ENCODE measurements around the gene LNX2.

LNX2 gene

DNA sequence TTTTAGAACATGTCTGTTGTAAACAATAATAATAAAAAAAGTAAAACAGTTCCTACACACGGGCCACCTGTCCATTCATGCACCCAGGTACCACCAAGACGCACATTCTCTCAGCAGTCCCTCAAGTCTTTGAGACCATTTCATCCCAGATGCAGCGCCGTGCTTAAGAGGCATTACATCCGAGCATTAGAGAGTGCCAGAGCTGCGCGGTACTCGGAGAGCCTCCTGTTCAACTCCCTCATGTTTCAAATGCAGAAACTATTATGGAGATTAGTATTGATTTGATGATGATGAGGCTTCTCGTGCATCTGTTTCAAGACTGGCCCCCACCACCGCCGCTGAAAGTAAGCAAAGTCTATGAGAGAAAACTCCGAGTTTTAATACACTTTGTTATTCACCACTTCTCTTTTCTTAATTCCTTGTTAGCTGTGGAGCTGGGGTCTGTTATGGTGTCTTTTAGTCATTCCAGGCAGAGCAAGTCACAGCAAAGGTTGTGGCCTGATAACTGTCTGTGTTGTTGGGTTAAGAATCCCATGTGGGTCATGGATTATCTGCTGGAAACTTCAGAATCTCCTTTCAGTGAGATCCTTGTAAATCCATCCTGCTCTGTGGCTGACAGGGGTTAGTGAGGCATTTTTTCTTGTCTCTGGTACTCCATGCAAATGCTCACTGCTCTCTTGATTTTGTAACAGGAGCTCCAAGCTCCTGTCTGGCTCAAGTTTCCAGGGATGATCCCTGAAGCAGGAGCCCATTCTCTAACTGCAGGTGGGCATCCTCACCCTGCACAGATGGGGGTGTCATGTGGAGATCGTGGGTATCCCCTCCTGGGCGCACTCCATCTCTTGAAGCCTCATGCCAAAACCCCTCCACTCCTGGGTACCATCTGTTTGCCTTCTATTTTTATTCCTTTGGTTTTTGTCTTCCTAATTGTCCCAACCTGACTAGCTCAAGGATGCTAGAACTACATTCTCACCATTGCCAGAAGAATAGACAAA is 95.1 kb downstream of the LNX2 start:
- DNase-seq (ENCODE audit: low read depth, low spot score), result no peak

DNA sequence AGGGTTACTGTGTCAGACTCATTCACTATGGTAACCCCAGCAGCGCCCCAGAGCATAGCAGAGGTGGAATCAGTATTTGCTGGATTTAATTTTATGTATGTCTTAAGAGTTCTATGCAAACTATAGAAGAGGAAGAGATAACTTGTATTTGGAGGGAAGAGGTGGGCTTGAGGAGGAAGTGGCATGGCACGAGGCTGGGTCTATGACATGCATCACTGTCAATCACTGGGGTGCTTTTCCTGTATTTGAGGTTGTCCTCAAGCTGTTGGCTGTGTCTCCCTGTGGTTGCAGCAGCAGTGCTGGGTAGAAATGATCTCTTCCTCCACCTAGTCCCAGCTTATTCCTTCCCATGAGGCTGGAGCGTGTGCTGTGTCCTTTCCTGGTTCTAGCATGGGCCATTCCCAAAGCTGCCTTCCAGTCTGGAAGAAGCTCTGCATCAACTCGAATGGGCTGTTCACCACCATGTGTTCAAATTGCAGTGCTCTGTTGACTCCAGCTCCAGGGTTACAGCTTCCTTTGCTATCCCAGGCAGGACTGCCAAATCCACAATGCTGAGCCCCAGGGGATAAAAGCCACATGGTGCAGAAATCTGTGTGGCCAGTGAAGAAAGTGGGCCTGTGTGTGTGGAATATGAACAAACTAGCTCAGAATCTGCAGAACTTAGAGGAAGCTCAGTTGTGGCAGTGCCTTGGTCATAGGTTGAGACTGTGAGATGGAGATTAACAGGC is 96.8 kb downstream of the LNX2 start:
- DNase-seq (ENCODE audit: low read depth, low spot score), result no peak
- H3K27ac ChIP-seq, result no peak overlapping the region

More for the DNA sequence above, 95.1 kb downstream of the LNX2 start:
- H3K27ac ChIP-seq, result no peak overlapping the region

DNA sequence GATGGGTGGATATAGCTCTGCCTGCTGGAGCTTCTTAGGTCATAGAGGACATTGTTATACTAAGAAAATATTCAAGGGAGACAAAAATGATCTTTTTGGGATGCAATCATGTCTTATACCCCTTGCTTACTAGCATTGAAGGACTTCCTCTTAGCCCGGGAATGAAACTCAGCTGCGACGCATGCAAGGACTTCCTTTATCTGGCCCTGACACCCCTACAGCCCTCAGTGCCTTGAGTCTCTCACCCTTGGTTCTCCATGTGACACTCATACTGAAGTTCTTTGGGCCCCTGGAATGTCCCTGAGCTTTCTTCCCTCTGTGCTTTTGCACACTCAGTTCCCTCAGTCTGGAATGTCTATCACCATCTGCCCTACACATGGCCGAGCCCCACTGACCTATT is 97.5 kb downstream of the LNX2 start:
- DNase-seq (ENCODE audit: low read depth, low spot score), result no peak
- H3K27ac ChIP-seq, result no peak overlapping the region

DNA sequence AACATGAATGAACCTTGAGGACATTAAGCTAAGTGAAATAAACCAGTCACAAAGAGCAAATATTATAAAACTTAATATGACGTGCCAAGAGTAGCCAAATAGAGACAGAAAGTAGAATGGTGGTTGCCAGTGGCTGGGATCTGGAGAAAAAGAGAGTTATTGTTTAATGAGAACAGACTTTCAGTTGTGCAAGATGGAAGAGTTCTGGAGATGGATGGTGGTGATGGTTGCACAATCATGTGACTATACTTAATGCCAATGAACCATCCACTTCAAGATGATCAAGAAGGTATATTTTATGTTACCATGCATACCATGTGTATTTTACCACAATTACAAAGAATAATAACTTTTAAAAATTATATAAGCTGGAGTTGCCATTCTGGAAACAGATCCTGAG is 104.2 kb downstream of the LNX2 start:
- DNase-seq (ENCODE audit: low read depth, low spot score), result no peak

DNA sequence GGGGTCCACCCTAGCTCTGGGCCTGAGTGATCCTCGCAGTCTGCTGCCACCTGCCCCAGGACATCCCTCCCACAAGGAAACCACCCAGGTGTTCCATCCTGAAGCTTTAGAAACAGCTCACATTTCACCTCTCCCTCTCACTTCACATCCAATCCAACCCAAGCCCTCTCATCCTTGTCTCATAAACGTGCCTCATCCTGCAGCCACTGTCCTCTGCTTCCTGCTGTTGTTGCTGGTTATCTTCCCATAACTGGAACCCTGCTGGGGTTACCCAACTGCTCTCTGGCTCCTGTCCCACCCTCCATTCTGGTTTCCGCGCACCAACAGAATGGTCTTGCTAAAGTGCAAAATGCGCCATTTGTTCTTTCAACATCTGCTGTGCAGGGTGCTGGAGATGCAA is 110.2 kb downstream of the LNX2 start:
- no peak for DNase-seq (ENCODE audit: low read depth, low spot score)

More for the DNA sequence above, 104.2 kb downstream of the LNX2 start:
- H3K27ac ChIP-seq, result no peak overlapping the region

DNA sequence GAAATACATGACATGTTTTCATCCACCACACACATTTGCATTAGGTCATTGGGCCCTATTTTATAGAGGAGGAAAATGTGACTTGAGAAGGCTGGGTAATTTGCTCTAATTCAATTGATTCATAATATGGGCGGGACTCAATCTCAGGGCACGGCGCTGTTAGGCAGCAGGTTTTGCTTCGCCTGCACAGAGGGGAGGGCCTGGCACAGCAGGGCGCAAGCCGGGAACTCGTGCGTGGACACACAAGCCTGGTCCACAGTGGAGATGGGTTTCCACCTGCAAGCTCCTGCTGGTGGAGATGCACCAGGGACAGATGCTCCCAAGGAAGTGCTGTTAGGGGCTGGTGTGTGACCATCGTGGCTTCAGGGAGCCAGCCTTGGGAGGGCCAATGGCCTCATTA is 111.5 kb downstream of the LNX2 start:
- H3K27ac ChIP-seq, result no peak overlapping the region
- DNase-seq (ENCODE audit: low read depth, low spot score), result no peak

More for the DNA sequence above, 110.2 kb downstream of the LNX2 start:
- H3K27ac ChIP-seq, result no peak overlapping the region

DNA sequence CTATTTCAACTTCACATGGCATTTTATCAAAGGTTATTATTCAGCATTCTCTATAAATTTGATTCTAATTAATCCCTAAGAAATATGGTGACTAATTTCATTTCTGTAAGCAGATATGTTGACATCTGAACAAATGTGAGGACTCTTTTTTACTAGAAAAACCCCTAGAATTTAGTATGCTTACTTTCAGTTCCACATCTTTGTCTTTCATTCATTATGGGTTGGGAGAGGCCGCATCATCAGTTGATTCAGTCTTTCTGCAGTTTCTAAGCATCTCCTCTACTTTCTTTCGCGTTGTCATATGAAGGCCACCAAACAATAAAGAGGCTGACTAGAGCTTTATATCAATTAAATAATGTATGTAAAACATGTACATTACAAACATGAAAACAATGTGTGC is 114.5 kb downstream of the LNX2 start:
- no peak for DNase-seq (ENCODE audit: low read depth, low spot score)
- H3K27ac ChIP-seq, result no peak overlapping the region

DNA sequence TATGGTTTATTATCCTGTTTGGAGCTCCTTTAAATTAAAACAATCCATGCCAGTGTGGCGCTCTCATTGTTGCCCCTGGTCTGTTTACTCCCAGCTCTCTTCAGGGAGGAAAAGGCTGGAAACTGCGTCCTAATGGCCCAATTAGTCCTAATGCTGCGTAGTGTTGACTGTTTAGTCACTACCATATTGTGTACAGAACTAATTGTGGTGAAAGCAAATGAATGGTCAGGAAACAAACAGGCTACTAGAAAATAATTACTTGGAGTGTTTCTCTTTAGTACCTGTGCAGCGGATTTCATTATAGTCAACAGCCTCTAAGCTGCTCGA is 115.5 kb downstream of the LNX2 start:
- no peak for DNase-seq (ENCODE audit: low read depth, low spot score)

DNA sequence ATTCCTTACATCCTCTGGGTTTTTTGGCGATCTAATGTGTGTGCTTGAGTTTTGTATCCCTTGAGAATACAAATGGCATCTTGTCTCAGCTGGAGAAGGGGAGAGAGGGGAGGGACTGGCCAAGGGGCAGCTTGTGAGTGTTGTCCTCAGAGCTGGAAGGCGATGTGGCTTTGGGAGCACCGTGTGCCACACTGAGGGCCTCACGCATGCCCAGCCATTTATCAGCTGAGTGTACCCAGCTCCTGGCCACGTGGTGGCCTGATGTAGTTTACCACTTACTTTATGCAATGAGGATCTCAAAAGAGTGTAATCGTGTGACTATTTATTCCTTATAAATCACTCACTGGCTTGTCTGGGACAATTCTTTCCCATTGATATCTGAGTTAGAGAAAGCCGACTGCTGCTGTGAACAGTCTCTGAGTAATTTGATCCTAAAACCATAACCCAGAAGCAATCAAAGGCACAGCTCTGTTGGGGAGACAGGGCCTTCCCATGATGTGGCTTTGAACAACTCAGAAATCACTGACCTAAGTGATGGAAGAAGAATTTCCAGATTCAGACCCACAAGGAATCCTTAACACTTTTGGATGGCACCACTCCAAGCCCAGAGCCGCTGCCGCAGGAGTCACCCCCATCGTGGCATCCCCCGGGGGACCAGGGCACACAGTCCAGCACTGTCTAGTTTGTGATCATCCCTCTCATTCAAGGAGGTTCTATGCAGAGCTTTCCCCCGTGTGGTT is 116.0 kb downstream of the LNX2 start:
- no peak overlapping the region for H3K27ac ChIP-seq
- no peak for DNase-seq (ENCODE audit: low read depth, low spot score)

More for the DNA sequence above, 115.5 kb downstream of the LNX2 start:
- no peak overlapping the region for H3K27ac ChIP-seq

DNA sequence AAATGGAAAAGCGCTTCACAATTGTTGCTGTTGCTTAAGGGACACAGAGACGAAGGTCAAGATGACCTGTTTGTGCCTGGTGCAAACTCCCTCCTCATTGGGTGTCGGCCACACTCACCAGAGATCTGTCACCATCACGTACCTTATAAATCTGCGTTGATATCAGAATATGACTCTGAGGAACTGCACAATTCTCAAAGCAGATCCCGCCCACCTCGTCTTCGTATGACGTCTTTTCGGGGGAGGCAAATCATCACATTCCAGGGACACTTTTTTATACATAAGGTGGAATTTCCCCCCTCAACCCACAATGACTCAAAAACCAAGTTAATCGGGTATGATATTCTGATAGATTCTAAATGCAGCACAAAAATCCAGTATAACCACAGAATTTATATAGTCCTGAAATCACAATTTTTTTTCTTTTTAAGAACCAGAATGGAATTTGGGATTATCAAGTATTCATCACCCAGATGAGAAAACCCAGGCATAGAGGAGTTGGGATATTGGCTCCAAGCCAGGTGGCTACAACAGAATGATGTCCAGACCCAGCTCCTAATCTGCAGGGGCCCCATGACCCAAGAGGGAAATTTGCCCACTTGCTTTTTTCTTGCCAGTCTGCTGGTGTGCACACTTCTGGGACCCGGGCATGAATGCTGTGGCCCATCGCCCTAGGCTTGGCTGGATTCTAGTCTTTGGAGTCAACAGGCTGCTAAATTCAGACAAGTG is 119.4 kb downstream of the LNX2 start:
- no peak overlapping the region for H3K27ac ChIP-seq
- no peak for DNase-seq (ENCODE audit: low read depth, low spot score)

DNA sequence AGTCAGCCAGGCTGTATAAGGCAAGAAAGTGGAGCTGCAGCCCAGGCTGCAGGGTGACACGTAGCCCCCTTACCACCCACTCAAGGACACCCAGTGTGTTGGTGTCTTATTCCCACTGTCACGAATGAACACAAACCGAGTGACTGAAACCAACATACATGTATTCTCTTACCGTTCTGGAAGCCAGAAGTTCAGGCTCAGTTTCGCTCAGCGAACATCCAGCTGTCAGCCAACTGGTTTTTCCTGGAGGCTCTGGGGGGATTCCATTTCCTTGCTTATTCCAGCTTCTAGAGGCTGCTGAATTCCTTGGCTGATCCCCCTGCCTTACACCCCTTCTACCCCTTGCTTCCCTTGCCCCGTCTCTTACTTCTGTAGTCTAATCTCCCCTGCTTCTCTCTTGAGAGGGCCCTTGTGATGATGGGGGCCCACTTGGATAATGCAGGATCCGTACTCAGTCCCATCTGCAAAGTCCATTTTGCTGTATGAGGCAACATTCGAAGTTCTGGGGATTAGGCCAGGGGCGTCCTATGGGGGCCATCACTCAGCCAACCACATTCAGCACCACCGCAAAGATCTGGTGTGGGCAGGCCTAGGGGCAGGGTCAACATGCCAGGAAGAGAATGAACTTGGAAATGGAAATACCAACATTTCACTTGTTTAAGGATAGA is 122.6 kb downstream of the LNX2 start:
- no peak overlapping the region for H3K27ac ChIP-seq
- DNase-seq (ENCODE audit: low read depth, low spot score), result no peak

DNA sequence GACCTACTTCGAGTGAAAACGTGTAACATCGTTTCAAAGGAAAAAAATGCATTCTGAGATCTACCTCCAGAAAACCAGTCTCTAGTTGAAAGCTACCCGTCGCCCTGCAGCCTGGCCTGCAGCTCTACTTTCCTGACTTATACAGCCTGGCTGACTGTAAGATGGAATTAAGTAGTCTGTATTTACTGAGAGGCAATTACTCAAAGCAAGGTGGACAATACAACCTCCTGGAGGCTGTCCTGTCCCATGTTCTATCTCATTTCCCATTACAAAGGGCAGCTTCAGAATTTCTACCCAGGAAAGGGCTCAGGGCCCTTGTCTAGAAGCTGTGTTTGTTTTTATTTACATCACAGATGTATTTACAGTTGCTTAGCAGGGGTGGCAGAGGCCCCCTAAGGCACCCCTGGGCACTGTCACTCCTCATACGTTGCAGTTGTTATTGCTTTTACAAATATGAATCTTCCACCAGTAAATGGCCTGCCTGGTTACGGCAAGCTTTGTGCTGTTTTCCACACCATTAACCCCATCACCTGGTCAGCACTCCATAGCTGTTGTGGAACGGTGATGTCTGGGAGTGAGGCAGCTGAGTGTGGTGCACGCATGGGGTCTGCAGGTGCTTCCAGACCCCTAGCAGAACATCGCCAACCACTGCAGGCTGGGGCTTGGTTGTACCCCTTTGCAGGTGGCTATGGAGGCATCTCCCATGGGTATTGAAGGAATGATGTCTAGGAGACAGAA is 123.6 kb downstream of the LNX2 start:
- DNase-seq (ENCODE audit: low read depth, low spot score), result no peak
- no peak overlapping the region for H3K27ac ChIP-seq

DNA sequence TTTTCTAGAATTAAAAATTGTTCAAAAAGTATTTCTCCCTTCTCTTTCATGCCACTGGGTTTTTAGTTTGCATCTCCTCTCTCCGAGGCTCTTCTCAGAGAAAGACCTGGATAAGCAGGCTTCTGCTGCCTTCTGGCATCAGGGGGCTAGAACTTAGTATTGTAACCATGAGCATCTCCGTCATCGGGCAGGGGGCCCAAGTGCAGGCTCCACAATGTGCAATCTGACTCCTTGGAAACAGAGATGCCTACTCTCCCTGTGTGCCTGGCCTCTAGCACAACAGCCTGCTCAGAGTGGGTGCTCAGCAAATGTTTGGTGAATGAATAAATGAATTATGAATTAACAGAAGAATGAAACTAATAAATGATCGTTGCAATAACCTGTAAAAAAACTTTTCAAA is 124.3 kb downstream of the LNX2 start:
- H3K27ac ChIP-seq, result no peak overlapping the region
- no peak for DNase-seq (ENCODE audit: low read depth, low spot score)
